Thoracic aorta (tissue), 2 donors: ENCODE results near the gene KRTAP21-3. TPM values are rescaled to one million over a fixed set of nuclear protein-coding genes. Genes with fewer than 3 reads are reported as not detected.

ENCODE experiments used
- ATAC-seq: fragments of 150-250 bp; one replicate; pipeline ENCODE4 v1.8.0; 2017; ENCODE audit warnings: low read depth; ENCODE audit not compliant: insufficient number of reproducible peaks, low FRiP score
- DNase-seq: peaks from one replicate; pipeline ENCODE4 v3.0.0-alpha.2; 2020; ENCODE audit warnings: low spot score
- H3K27ac ChIP-seq, 2 donors: fragments of 200-600 bp; sonication (generic); 1 replicate in 1 of 2; 2 replicates in 1 of 2; pipeline ENCODE4 v1.5.1; 2016; ENCODE audit warnings: mild to moderate bottlenecking in 2 of 2, moderate library complexity in 2 of 2
- H3K27me3 ChIP-seq: fragments of 200-600 bp; sonication (generic); replicated peaks from 2 replicates; pipeline ENCODE4 v1.6.0; 2016; ENCODE audit warnings: mild to moderate bottlenecking; ENCODE audit not compliant: insufficient read depth
- H3K36me3 ChIP-seq: fragments of 200-600 bp; sonication (generic); one replicate; pipeline ENCODE4 v1.5.1; 2016
- H3K4me1 ChIP-seq, 2 donors: fragments of 200-600 bp; sonication (generic); 1 replicate in 1 of 2; 2 replicates in 1 of 2; pipeline versions ENCODE4 v1.5.1 to v1.6.0; 2016; ENCODE audit warnings: low read depth in 2 of 2, mild to moderate bottlenecking in 1 of 2; ENCODE audit not compliant: control insufficient read depth in 1 of 2
- H3K4me3 ChIP-seq: fragments of 200-600 bp; sonication (generic); 2 replicates; pipeline ENCODE4 v1.5.1; 2016; ENCODE audit warnings: mild to moderate bottlenecking
- H3K9me3 ChIP-seq: fragments of 200-600 bp; sonication (generic); 2 replicates; pipeline ENCODE4 v1.5.1; 2016
- total RNA-seq, 2 donors: library from RNA; depleted of rRNA; stranded (reverse); fragments of >200 nt; gene quantifications; one replicate each; pipeline versions ENCODE4 v1.1.0 to v1.2.3, GENCODE V29; 2016
- TF ChIP-seq, protein P1 (sequence below): fragments of 200-600 bp; sonication (generic); IDR thresholded peaks from one replicate; pipeline ENCODE4 v1.5.1; 2019; ENCODE audit warnings: antibody characterized with exemption

The KRTAP21-3 gene
- total RNA-seq, 2 donors from 2014 or later: not detected

- Histone ChIP-seq H3K4me3 (no peak overlapping the region), H3K36me3 (no peaks in the 10 kb centered on the region), H3K27me3 (no peaks in the 10 kb centered on the region), H3K9me3 (no peaks in the 10 kb centered on the region), H3K4me1 (no peaks in the 10 kb centered on the region), H3K27ac (no peak overlapping the region)
- TF ChIP-seq, protein P1, sequence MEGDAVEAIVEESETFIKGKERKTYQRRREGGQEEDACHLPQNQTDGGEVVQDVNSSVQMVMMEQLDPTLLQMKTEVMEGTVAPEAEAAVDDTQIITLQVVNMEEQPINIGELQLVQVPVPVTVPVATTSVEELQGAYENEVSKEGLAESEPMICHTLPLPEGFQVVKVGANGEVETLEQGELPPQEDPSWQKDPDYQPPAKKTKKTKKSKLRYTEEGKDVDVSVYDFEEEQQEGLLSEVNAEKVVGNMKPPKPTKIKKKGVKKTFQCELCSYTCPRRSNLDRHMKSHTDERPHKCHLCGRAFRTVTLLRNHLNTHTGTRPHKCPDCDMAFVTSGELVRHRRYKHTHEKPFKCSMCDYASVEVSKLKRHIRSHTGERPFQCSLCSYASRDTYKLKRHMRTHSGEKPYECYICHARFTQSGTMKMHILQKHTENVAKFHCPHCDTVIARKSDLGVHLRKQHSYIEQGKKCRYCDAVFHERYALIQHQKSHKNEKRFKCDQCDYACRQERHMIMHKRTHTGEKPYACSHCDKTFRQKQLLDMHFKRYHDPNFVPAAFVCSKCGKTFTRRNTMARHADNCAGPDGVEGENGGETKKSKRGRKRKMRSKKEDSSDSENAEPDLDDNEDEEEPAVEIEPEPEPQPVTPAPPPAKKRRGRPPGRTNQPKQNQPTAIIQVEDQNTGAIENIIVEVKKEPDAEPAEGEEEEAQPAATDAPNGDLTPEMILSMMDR: no peak
- DNase-seq: no peak
- ATAC-seq: no peak
These were observed 44.3 kb downstream of the KRTAP21-3 start for GRCh38 chr21:30674312-30674711.

DNA sequence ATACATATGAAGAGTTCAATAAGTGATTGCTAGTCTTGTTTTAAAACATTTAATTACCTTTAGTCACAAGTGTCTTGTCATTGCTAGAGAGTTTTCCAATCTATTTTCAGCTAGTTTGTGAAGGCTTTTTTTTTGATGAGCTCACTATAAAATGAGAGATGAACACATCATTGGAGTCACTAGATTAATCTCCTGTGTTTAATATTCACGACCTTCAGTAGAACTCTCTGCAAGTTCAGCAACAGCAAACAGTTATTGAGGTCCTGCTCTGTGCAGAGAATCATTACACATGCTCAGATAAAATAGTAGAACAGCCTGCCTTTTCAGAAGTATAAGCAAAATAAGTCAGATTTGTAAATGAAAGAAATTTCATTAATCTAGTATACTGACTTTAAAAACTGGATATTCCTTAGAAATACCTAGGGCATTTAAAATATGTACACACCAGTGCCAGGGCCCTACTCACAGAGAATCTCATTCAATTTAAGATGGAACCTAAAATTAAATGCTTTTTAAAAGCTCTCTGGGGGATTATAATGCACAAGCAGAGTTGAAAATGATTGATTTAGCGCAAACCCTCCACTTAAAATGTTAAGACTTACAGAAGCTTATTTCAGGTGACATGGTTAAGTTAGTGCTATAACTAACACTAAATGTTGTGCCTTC lies 45.5 kb downstream of the KRTAP21-3 start:
- Histone ChIP-seq H3K4me1 (no peaks in the 10 kb centered on the region), H3K4me3 (no peak overlapping the region), H3K27ac (no peak overlapping the region), H3K27me3 (no peaks in the 10 kb centered on the region), H3K36me3 (no peaks in the 10 kb centered on the region), H3K9me3 (no peaks in the 10 kb centered on the region)
- no peak for DNase-seq
- TF ChIP-seq, protein P1: no peak
- ATAC-seq: no peak

GRCh38 chr21:30668776-30669175 lies 49.8 kb downstream of the KRTAP21-3 start:
- no peaks in the 10 kb centered on the region for H3K9me3 ChIP-seq
- H3K4me1 ChIP-seq: no peaks in the 10 kb centered on the region
- H3K4me3 ChIP-seq: no peak overlapping the region
- H3K27me3 ChIP-seq: no peaks in the 10 kb centered on the region
- TF ChIP-seq, protein P1: no peak
- no peak overlapping the region for H3K27ac ChIP-seq
- ATAC-seq: no peak
- DNase-seq: no peak
- no peaks in the 10 kb centered on the region for H3K36me3 ChIP-seq

Other genes with a start within 250 kb of the KRTAP21-3 start
- gene KRTAP19-1, start 238.4 kb downstream of the KRTAP21-3 start, total RNA-seq: not detected
- not detected for gene KRTAP19-2, start 231.3 kb downstream of the KRTAP21-3 start, total RNA-seq
- gene KRTAP19-3, start 226.8 kb downstream of the KRTAP21-3 start, total RNA-seq: not detected
- not detected for gene KRTAP19-4, start 221.6 kb downstream of the KRTAP21-3 start, total RNA-seq
- gene KRTAP19-5, start 216.6 kb downstream of the KRTAP21-3 start, total RNA-seq: not detected
- not detected for gene KRTAP19-6, start 176.9 kb downstream of the KRTAP21-3 start, total RNA-seq
- gene KRTAP19-7, start 157.5 kb downstream of the KRTAP21-3 start, total RNA-seq: not detected
- not detected for gene KRTAP22-2, start 128.4 kb downstream of the KRTAP21-3 start, total RNA-seq
- not detected for gene KRTAP6-3, start 126.3 kb downstream of the KRTAP21-3 start, total RNA-seq
- not detected for gene KRTAP6-2, start 119.9 kb downstream of the KRTAP21-3 start, total RNA-seq
- gene KRTAP22-1, start 117.7 kb downstream of the KRTAP21-3 start, total RNA-seq: not detected
- not detected for gene KRTAP6-1, start 104.8 kb downstream of the KRTAP21-3 start, total RNA-seq
- gene KRTAP20-1, start 102.4 kb downstream of the KRTAP21-3 start, total RNA-seq: not detected
- not detected for gene KRTAP20-4, start 98.2 kb downstream of the KRTAP21-3 start, total RNA-seq
- gene KRTAP20-2, start 83.6 kb downstream of the KRTAP21-3 start, total RNA-seq: not detected
- gene KRTAP20-3, start 75.9 kb downstream of the KRTAP21-3 start, total RNA-seq: not detected
- not detected for gene KRTAP21-2, start 28.5 kb upstream of the KRTAP21-3 start, total RNA-seq
- not detected for gene KRTAP21-1, start 36.7 kb upstream of the KRTAP21-3 start, total RNA-seq
- not detected for gene KRTAP8-1, start 94.5 kb upstream of the KRTAP21-3 start, total RNA-seq
- gene KRTAP7-1, start 111.0 kb upstream of the KRTAP21-3 start, total RNA-seq: not detected
- gene KRTAP11-1, start 162.8 kb upstream of the KRTAP21-3 start, total RNA-seq: not detected